Right lobe of liver (tissue), 6 donors: Measurements from ENCODE around the gene IRGM. TPM values are rescaled to one million over a fixed set of nuclear protein-coding genes. Genes with fewer than 3 reads are reported as not detected.
"Not testable (repeated sequence)": the region's sequence is repeated elsewhere in the genome, so short reads cannot be mapped to it uniquely, and the experiment has no call there.

Experiments used
- ATAC-seq, 4 donors: fragments of 200-7000 bp; cut with Tn5 transposase; one replicate each; pipeline ENCODE4 v1.9.1; 2020; ENCODE audit warnings: mild to moderate bottlenecking in 4 of 4, moderate library complexity in 4 of 4
- DNase-seq, 3 donors: peaks; one replicate each; pipeline ENCODE4 v3.0.0-alpha.2; 2020
- H3K27ac ChIP-seq, 3 donors: fragments of 200-600 bp; one replicate each; pipeline ENCODE4 v1.8.0; 2022
- H3K27me3 ChIP-seq, 2 donors: fragments of 200-600 bp; one replicate each; pipeline ENCODE4 v1.8.0; 2022
- H3K36me3 ChIP-seq, 4 donors: fragments of 200-600 bp; sonication (generic) in 1 of 4; one replicate each; pipeline versions ENCODE4 v1.5.1 to v1.8.0; 2017 to 2022; ENCODE audit warnings: control low read depth in 1 of 4
- H3K4me1 ChIP-seq, 4 donors: fragments of 200-600 bp; sonication (generic) in 1 of 4; one replicate each; pipeline versions ENCODE4 v1.5.1 to v1.8.0; 2017 to 2022; ENCODE audit warnings: control low read depth in 1 of 4
- H3K4me3 ChIP-seq, 3 donors: fragments of 200-600 bp; one replicate each; pipeline ENCODE4 v1.8.0; 2022
- H3K9me3 ChIP-seq, 4 donors: fragments of 200-600 bp; sonication (generic) in 1 of 4; one replicate each; pipeline versions ENCODE4 v1.5.1 to v1.8.0; 2017 to 2022; ENCODE audit warnings: control low read depth in 1 of 4
- POLR2A ChIP-seq: fragments of 450-650 bp; IDR thresholded peaks from one replicate; pipeline ENCODE4 v1.6.1; 2017; ENCODE audit warnings: antibody characterized with exemption, mild to moderate bottlenecking
- WGBS: methylation state at CpG from one replicate; pipeline ENCODE4 v1.1.6; 2018; ENCODE audit warnings: low coverage, low lambda C conversion rate; ENCODE audit not compliant: insufficient coverage; ENCODE audit errors: missing lambda C conversion rate; 5-methylcytosine and 5-hydroxymethylcytosine counted together
- intact Hi-C, 2 donors: fragments of 100-400 bp; cut with DNase I; formaldehyde crosslinking; loops; one replicate each; pipeline versions ENCODE4 v1.11.2 to v1.14.1; 2022
- total RNA-seq, 6 experiments: library from RNA; depleted of rRNA in 2 of 6; stranded (reverse); fragments of >200 nt in 2 of 6; fragmentation: NEBNext Ultra II Directional in 3 of 6; extraction: Animal tissue kit (Norgen Biotek cat#: 25700) in 3 of 6; gene quantifications; one replicate each; pipeline versions ENCODE4 v1.1.0 to v1.2.4, GENCODE V29; 2016 to 2023
- TF ChIP-seq, protein P1 (sequence below), 4 donors: fragments of 200-600 bp in 3 of 4; fragments of 450-650 bp in 1 of 4; IDR thresholded peaks; one replicate each; pipeline versions ENCODE4 v1.5.1 to v1.8.0; 2016 to 2022; ENCODE audit warnings: antibody characterized with exemption in 4 of 4, mild to moderate bottlenecking in 2 of 4
- donor health status: DM: no; HTN: yes; CAD: no.
- donor health status: DM: no; HTN: no; CAD: no.
- donor health status: DM: no; HTN: no; CAD: no.
- donor health status: DM: no; HTN: yes; CAD: no.
- donor health status: DM: no; HTN: yes; CAD: no.

The IRGM gene
- total RNA-seq, 6 experiments from 2014 or later: not detected

DNA sequence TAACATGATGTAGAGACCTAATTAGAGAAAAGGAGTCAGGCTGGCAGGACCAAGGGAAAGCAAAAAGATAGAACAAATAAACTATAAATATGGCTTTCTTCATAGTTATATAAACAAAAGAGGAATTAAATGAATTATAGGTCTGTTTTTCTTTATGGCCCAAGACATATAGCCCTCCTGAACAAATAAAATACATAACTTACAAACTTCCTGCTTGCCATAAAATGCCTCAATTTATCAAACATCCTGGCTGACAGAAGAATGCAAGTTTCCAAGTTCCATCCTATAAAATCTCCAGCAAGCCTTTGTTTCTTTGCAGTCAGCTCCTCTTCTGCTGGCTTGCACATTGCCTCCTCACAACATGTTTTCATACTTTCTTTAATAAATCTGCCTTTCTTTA lies 31.3 kb upstream of the IRGM start:
- Histone ChIP-seq H3K4me3 (no peak overlapping the region), H3K27ac (no peak overlapping the region), H3K36me3 (no peaks in the 10 kb centered on the region), H3K4me1 (no peaks in the 10 kb centered on the region), H3K27me3 (no peaks in the 10 kb centered on the region), H3K9me3 (no peaks in the 10 kb centered on the region)
- DNase-seq (no peak), ATAC-seq (no peak)
- intact Hi-C loops: no loop called here
- no peak for TF ChIP-seq POLR2A
- TF ChIP-seq, protein P1, sequence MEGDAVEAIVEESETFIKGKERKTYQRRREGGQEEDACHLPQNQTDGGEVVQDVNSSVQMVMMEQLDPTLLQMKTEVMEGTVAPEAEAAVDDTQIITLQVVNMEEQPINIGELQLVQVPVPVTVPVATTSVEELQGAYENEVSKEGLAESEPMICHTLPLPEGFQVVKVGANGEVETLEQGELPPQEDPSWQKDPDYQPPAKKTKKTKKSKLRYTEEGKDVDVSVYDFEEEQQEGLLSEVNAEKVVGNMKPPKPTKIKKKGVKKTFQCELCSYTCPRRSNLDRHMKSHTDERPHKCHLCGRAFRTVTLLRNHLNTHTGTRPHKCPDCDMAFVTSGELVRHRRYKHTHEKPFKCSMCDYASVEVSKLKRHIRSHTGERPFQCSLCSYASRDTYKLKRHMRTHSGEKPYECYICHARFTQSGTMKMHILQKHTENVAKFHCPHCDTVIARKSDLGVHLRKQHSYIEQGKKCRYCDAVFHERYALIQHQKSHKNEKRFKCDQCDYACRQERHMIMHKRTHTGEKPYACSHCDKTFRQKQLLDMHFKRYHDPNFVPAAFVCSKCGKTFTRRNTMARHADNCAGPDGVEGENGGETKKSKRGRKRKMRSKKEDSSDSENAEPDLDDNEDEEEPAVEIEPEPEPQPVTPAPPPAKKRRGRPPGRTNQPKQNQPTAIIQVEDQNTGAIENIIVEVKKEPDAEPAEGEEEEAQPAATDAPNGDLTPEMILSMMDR (IDR thresholded peaks at IDR 0.05): no peak

DNA sequence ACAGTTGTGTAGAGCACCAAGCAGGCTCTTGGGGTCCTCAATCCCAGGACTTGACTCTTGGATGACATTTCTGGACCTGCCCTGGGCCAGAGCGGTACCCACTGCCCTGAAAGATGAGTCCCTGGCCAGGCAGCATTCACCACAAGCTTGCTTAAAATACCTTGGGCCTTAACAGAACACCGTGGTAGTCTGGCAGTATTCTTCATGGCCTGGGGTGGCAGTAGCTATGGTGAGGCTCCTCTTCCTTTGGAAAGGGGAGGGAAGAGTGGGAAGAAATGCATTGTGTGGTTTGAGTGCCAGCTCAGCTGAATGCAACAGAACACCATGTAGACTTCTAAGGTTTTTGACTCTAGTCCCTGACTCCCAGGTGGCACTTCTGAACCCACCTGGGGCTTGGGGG lies 29.4 kb upstream of the IRGM start:
- intact Hi-C loops: no loop called here
- DNase-seq (no peak), ATAC-seq (no peak)
- Histone ChIP-seq H3K27ac (no peak overlapping the region), H3K27me3 (no peaks in the 10 kb centered on the region), H3K4me1 (no peaks in the 10 kb centered on the region), H3K4me3 (no peak overlapping the region), H3K36me3 (no peaks in the 10 kb centered on the region), H3K9me3 (no peaks in the 10 kb centered on the region)
- no CpG with 5 or more reads among the region's 2 CpGs for WGBS
- TF ChIP-seq POLR2A: no peak
- TF ChIP-seq, protein P1 (IDR thresholded peaks at IDR 0.05): no peak

DNA sequence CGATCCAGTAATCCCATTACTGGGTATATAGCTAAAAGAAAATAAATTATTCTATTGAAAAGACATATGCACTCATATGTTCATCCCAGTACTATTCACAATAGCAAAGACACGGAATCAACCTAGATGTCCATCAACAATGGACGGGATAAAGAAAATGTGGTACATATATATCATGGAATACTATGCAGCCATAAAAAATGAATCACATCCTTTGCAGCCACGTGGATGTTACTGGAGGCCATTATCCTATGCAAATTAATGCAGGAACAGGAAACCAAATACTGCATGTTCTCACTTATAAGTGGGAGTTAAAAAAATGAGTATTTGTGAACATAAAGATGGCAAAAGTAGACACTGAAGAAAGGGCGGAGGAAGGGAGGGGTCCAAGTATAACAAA lies 16.6 kb upstream of the IRGM start:
- H3K4me1 ChIP-seq: no peaks in the 10 kb centered on the region
- H3K27ac ChIP-seq: no peak overlapping the region
- TF ChIP-seq, protein P1 (IDR thresholded peaks at IDR 0.05): no peak
- no peak for TF ChIP-seq POLR2A
- H3K27me3 ChIP-seq: no peaks in the 10 kb centered on the region
- H3K36me3 ChIP-seq: no peaks in the 10 kb centered on the region
- H3K4me3 ChIP-seq: no peak overlapping the region
- ATAC-seq: no peak
- intact Hi-C loops: no loop called here
- H3K9me3 ChIP-seq: no peaks in the 10 kb centered on the region
- no peak for DNase-seq
- 74% methylated on average over 5 of the region's 5 CpGs for WGBS

DNA sequence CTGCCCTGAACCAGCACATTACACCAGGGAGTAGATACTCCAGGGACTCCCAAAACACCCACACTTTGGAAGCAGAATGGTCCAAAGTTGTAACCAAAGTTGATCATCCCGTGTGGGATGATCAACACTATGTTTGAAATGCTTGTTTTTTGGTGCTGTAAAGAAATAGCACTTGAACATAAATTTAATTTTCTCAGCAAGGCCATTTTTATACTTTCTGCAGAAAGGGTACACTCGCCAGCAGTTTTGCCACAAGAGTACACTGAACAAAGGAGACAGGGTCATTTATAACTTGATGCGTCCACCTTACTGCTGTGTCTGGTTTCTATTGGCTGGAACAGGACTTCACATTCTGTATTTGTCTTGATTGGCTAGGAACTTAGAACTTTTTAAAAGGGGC lies 14.5 kb upstream of the IRGM start:
- intact Hi-C loops, ATAC-seq: not testable (repeated sequence)
- WGBS: 51% methylated on average over 3 of the region's 3 CpGs

DNA sequence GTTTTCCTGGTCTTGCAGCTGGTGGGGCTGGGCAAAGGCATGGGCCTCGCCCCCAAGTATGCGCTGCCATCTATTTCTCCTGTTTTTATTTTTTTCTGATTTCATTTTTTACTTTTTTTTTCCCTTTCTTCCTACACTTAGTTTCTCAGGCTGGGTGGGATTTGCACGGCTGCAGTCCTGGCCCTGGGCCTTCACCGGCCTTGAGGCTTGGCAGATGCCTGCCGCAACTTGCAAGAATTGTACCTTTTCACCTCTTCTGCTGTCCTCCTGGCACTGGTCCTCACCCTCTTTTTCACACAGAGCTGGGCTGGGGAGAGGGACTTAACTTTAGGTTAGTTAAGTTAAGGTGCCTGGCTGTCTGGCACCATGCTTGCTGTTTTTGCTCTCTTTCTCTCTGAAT lies 10.3 kb upstream of the IRGM start:
- intact Hi-C loops: no loop called here
- H3K27ac ChIP-seq: no peak overlapping the region
- H3K27me3 ChIP-seq: no peaks in the 10 kb centered on the region
- DNase-seq (no peak), ATAC-seq (no peak)
- H3K9me3 ChIP-seq: peaks cover 0 to 6% (median 0%) of the 10 kb centered on the region in 4 donors
- H3K4me1 ChIP-seq: no peaks in the 10 kb centered on the region
- no peak overlapping the region for H3K4me3 ChIP-seq
- H3K36me3 ChIP-seq: no peaks in the 10 kb centered on the region
- no peak for TF ChIP-seq POLR2A
- TF ChIP-seq, protein P1 (IDR thresholded peaks at IDR 0.05): no peak
- no CpG with 5 or more reads among the region's 5 CpGs for WGBS

More for the DNA sequence above, 14.5 kb upstream of the IRGM start:
- H3K4me1 ChIP-seq, H3K4me3 ChIP-seq, H3K27me3 ChIP-seq, DNase-seq, H3K27ac ChIP-seq, H3K36me3 ChIP-seq, H3K9me3 ChIP-seq: not testable (repeated sequence)
